GM18517 (cell line): Measurements from ENCODE around the gene ZNF683.

ENCODE experiments used
- ATAC-seq: cut with Tn5 transposase; IDR thresholded peaks from one replicate; pipeline ENCODE4 v1.9.1; 2021; ENCODE audit warnings: mild to moderate bottlenecking, moderate library complexity; ENCODE audit not compliant: unreplicated experiment

The ZNF683 gene

GRCh38 chr1:26315874-26316850, 56.4 kb downstream of the ZNF683 start:
- no peak for ATAC-seq

- ATAC-seq = no peak
Measured at GRCh38 chr1:26314501-26314900, 58.0 kb downstream of the ZNF683 start.
